ENCODE data around the gene SLC66A1. TPM values are rescaled to one million over a fixed set of nuclear protein-coding genes. Genes with fewer than 3 reads are reported as not detected.

Gene SLC66A1
- total RNA-seq, 2 donors from 2014 or later, result 3.3 to 3.9 TPM

Other genes starting within 250 kb of the SLC66A1 start
- gene UBR4, start 102.1 kb upstream of the SLC66A1 start, total RNA-seq, result 100 to 1,000 TPM; 140 to 158 TPM
- 10 to 100 TPM; 24.2 to 32.0 TPM for gene EMC1, start 60.8 kb upstream of the SLC66A1 start, total RNA-seq
- 10 to 100 TPM; 17.0 to 19.8 TPM for gene MRTO4, start 60.5 kb upstream of the SLC66A1 start, total RNA-seq
- 1 to 10 TPM; 1.1 to 1.4 TPM for gene AKR7A3, start 23.6 kb upstream of the SLC66A1 start, total RNA-seq
- gene AKR7A2, start 182 bp upstream of the SLC66A1 start, total RNA-seq, result 10 to 100 TPM; 17.3 to 21.9 TPM
- 100 to 1,000 TPM; 320 to 330 TPM for gene CAPZB, start 173.2 kb downstream of the SLC66A1 start, total RNA-seq